COR-L47 (cell line): ENCODE measurements around the gene OXGR1.
A peak's percentile ranks its signal among the peaks of the same experiment; 100 is the strongest.
"Not testable (repeated sequence)": the region's sequence is repeated elsewhere in the genome, so short reads cannot be mapped to it uniquely, and the experiment has no call there.

Experiments used
- DNase-seq: peaks from one replicate; lab custom pipeline; 2025; lab: John Stamatoyannopoulos, UW

OXGR1 gene

GRCh38 chr13:96994017-96994857, at the start of gene OXGR1:
Gene OXGR1 (minus strand): TSS chr13:96994476. CDS start chr13:96987759, 6,717 bp downstream.
- DNase-seq = no peak

- DNase-seq = no peak
Measured at GRCh38 chr13:97043302-97043701, 49.0 kb upstream of the OXGR1 start.

GRCh38 chr13:97030705-97031452, 36.6 kb upstream of the OXGR1 start:
- DNase-seq = peak; percentile 69

GRCh38 chr13:97028441-97029299, 34.4 kb upstream of the OXGR1 start:
- peak; percentile 44 for DNase-seq

- DNase-seq = no peak
Measured at GRCh38 chr13:97027162-97027554, 32.9 kb upstream of the OXGR1 start.

- DNase-seq = no peak
Measured at GRCh38 chr13:97026531-97027161, 32.4 kb upstream of the OXGR1 start.

- DNase-seq = not testable (repeated sequence)
Measured at GRCh38 chr13:97023812-97024211, 29.5 kb upstream of the OXGR1 start.

- DNase-seq = no peak
Measured at GRCh38 chr13:97023117-97023516, 28.8 kb upstream of the OXGR1 start.

GRCh38 chr13:97021241-97021640, 27.0 kb upstream of the OXGR1 start:
- DNase-seq = no peak

- DNase-seq = no peak
Measured at GRCh38 chr13:97020689-97021240, 26.5 kb upstream of the OXGR1 start.

- no peak for DNase-seq
Measured at GRCh38 chr13:97020194-97020593, 25.9 kb upstream of the OXGR1 start.

GRCh38 chr13:97019236-97019635, 25.0 kb upstream of the OXGR1 start:
- DNase-seq = no peak

GRCh38 chr13:97018029-97018819, 23.9 kb upstream of the OXGR1 start:
- peak; percentile 54 for DNase-seq

GRCh38 chr13:97017322-97017721, 23.0 kb upstream of the OXGR1 start:
- no peak for DNase-seq

- no peak for DNase-seq
Measured at GRCh38 chr13:97015661-97016350, 21.5 kb upstream of the OXGR1 start.

GRCh38 chr13:97012251-97013048, 18.2 kb upstream of the OXGR1 start:
- no peak for DNase-seq

GRCh38 chr13:97011446-97012131, 17.3 kb upstream of the OXGR1 start:
- peak; percentile 48 for DNase-seq

- no peak for DNase-seq
Measured at GRCh38 chr13:97008643-97009042, 14.4 kb upstream of the OXGR1 start.
